IMR-90 (cell line): Measurements from ENCODE around the gene SLCO3A1. TPM values are rescaled to one million over a fixed set of nuclear protein-coding genes. Genes with fewer than 3 reads are reported as not detected.

Experiments
- ATAC-seq: fragments of 200-7000 bp; cut with Tn5 transposase; 2 replicates; pipeline ENCODE4 v1.9.1; 2020; ENCODE audit warnings: low read depth, mild to moderate bottlenecking, moderate library complexity
- BruUV-seq: library from RNA; stranded (reverse); fragments of 400-500 nt; replicated peaks from 2 replicates; lab custom pipeline; 2021; lab: Mats Ljungman, UMichigan
- CTCF ChIA-PET: fragments of 300-600 bp; formaldehyde crosslinking; extraction: SDS; loops from one replicate; lab custom pipeline; 2021; ENCODE audit warnings: antibody characterized with exemption; lab: Yijun Ruan, JAX
- POLR2A ChIA-PET: fragments of 300-600 bp; sonication (Branson Sonifier 250); formaldehyde crosslinking; loops from one replicate; lab custom pipeline; 2022; ENCODE audit warnings: antibody characterized with exemption; ENCODE audit not compliant: unreplicated experiment; lab: Charles Lee
- DNase-seq: peaks from one replicate; pipeline ENCODE4 v3.0.0; 2013
- H2AFZ ChIP-seq: replicated peaks from 2 replicates; pipeline ENCODE3; 2013; ENCODE audit warnings: low read length, mild to moderate bottlenecking; ENCODE audit not compliant: poor library complexity
- H2AK5ac ChIP-seq: 2 replicates; pipeline ENCODE4 v1.6.1; 2013; ENCODE audit warnings: low read depth, low read length, inconsistent platforms
- H2AK9ac ChIP-seq: replicated peaks from 2 replicates; pipeline ENCODE3; 2013; ENCODE audit warnings: mild to moderate bottlenecking, low read depth, low read length, moderate library complexity; ENCODE audit not compliant: poor library complexity
- H2BK120ac ChIP-seq: 2 replicates; pipeline ENCODE4 v1.6.1; 2013; ENCODE audit warnings: low read depth, low read length, inconsistent platforms
- H2BK15ac ChIP-seq: 3 replicates; pipeline ENCODE4 v1.6.1; 2013; ENCODE audit warnings: low read depth, low read length, inconsistent platforms
- H2BK20ac ChIP-seq: 2 replicates; pipeline ENCODE4 v1.6.1; 2013; ENCODE audit warnings: low read depth, mild to moderate bottlenecking, inconsistent platforms, low read length, moderate library complexity
- H2BK5ac ChIP-seq: 2 replicates; pipeline ENCODE4 v1.6.1; 2013; ENCODE audit warnings: mild to moderate bottlenecking, low read depth, low read length, inconsistent platforms; ENCODE audit not compliant: poor library complexity, severe bottlenecking
- H3K14ac ChIP-seq: replicated peaks from 2 replicates; pipeline ENCODE4 v1.6.1; 2013; ENCODE audit warnings: low read depth, low read length, inconsistent platforms
- H3K18ac ChIP-seq: 2 replicates; pipeline ENCODE4 v1.6.1; 2013; ENCODE audit warnings: low read depth, low read length, control low read depth
- H3K23ac ChIP-seq: 2 replicates; pipeline ENCODE4 v1.6.1; 2013; ENCODE audit warnings: low read depth, low read length, inconsistent platforms
- H3K27ac ChIP-seq: 2 replicates; pipeline ENCODE4 v1.5.1; 2013; ENCODE audit warnings: mild to moderate bottlenecking, control low read depth, low read length; ENCODE audit not compliant: insufficient read depth
- H3K27me3 ChIP-seq: 2 replicates; pipeline ENCODE4 v1.6.1; 2013; ENCODE audit warnings: low read length; ENCODE audit not compliant: control insufficient read depth, insufficient read depth
- H3K36me3 ChIP-seq: 2 replicates; pipeline ENCODE4 v1.6.1; 2013; ENCODE audit warnings: low read length, mixed read lengths; ENCODE audit not compliant: control insufficient read depth, insufficient read depth
- H3K4ac ChIP-seq: 2 replicates; pipeline ENCODE4 v1.6.1; 2013; ENCODE audit warnings: low read depth, low read length, inconsistent platforms
- H3K4me1 ChIP-seq: 2 replicates; pipeline ENCODE4 v1.6.1; 2013; ENCODE audit warnings: low read length, mixed read lengths; ENCODE audit not compliant: control insufficient read depth, insufficient read depth
- H3K4me2 ChIP-seq: 2 replicates; pipeline ENCODE4 v1.6.1; 2013; ENCODE audit warnings: low read depth, mild to moderate bottlenecking, control low read depth, low read length, moderate library complexity
- H3K4me3 ChIP-seq: 2 replicates; pipeline ENCODE4 v1.5.1; 2013; ENCODE audit warnings: low read depth, mild to moderate bottlenecking, control low read depth, low read length, moderate library complexity; ENCODE audit not compliant: insufficient read depth
- H3K56ac ChIP-seq: 2 replicates; pipeline ENCODE4 v1.6.1; 2013; ENCODE audit warnings: low read length, inconsistent platforms; ENCODE audit not compliant: insufficient read depth; ENCODE audit errors: extremely low read depth
- H3K79me1 ChIP-seq, 2 experiments: 2 replicates each; pipeline ENCODE4 v1.6.1; 2013; ENCODE audit warnings: low read length in 2 of 2, inconsistent platforms in 1 of 2, low read depth in 1 of 2
- H3K9ac ChIP-seq: 2 replicates; pipeline ENCODE4 v1.6.1; 2013; ENCODE audit warnings: low read depth, low read length, control low read depth
- H3K9me1 ChIP-seq: 2 replicates; pipeline ENCODE4 v1.6.1; 2013; ENCODE audit warnings: low read length, inconsistent platforms; ENCODE audit not compliant: insufficient read depth
- H3K9me3 ChIP-seq: 2 replicates; pipeline ENCODE4 v1.6.1; 2013; ENCODE audit warnings: low read length; ENCODE audit not compliant: control insufficient read depth, insufficient read depth
- H4K20me1 ChIP-seq: 2 replicates; pipeline ENCODE4 v1.6.1; 2013; ENCODE audit warnings: low read length, inconsistent platforms; ENCODE audit not compliant: insufficient read depth
- H4K5ac ChIP-seq: 2 replicates; pipeline ENCODE4 v1.6.1; 2013; ENCODE audit warnings: mild to moderate bottlenecking, low read depth, low read length, control low read depth
- H4K8ac ChIP-seq, 2 experiments: 2 replicates each; pipeline ENCODE4 v1.6.1; 2013; ENCODE audit warnings: low read depth in 2 of 2, low read length in 2 of 2, control low read depth in 1 of 2, inconsistent platforms in 1 of 2
- H4K91ac ChIP-seq: 2 replicates; pipeline ENCODE4 v1.6.1; 2013; ENCODE audit warnings: low read depth, low read length, inconsistent platforms; ENCODE audit not compliant: insufficient read depth
- BHLHE40 ChIP-seq: fragments of 150-350 bp; IDR thresholded peaks from 2 replicates; pipeline ENCODE4 v1.6.1; 2016; ENCODE audit warnings: mild to moderate bottlenecking, low read depth, low read length
- CEBPB ChIP-seq: IDR thresholded peaks from 2 replicates; pipeline ENCODE4 v1.6.1; 2012; ENCODE audit warnings: low read depth, low read length, improper control_type of control experiment
- CTCF ChIP-seq: conservative IDR thresholded peaks from 2 replicates; pipeline ENCODE4 v1.5.1; 2012; ENCODE audit warnings: mild to moderate bottlenecking, low read depth, low read length, improper control_type of control experiment
- FOS ChIP-seq: fragments of 150-350 bp; IDR thresholded peaks from 2 replicates; pipeline ENCODE4 v1.6.1; 2016; ENCODE audit warnings: low read depth, low read length
- MAFK ChIP-seq: IDR thresholded peaks from 2 replicates; pipeline ENCODE4 v1.6.1; 2012; ENCODE audit warnings: low read depth, low read length, improper control_type of control experiment
- MXI1 ChIP-seq: IDR thresholded peaks from 2 replicates; pipeline ENCODE4 v1.6.1; 2012; ENCODE audit warnings: low read depth, mild to moderate bottlenecking, low read length, moderate library complexity, borderline replicate concordance
- RFX5 ChIP-seq: IDR thresholded peaks from 2 replicates; pipeline ENCODE4 v1.8.0; 2012; ENCODE audit warnings: low read depth, mild to moderate bottlenecking, low read length, moderate library complexity
- WGBS, 2 experiments: methylation state at CpG; one replicate each; pipeline versions ENCODE4 v1.1.5 to v1.1.7; 2013; ENCODE audit warnings: missing lambda C conversion rate in 2 of 2; ENCODE audit not compliant: insufficient read length in 1 of 2; ENCODE audit errors: extremely low coverage in 2 of 2; 5-methylcytosine and 5-hydroxymethylcytosine counted together
- dilution Hi-C: fragments of 300-500 bp; cut with HindIII; formaldehyde crosslinking; loops from one replicate; pipeline ENCODE4 v1.14.3; 2018; ENCODE audit warnings: low sequenced_read_pairs; ENCODE audit not compliant: unreplicated experiment
- in situ Hi-C: fragments of 300-500 bp; cut with MboI; formaldehyde crosslinking; loops from 3 replicates; pipeline ENCODE4 v1.14.3; 2019; ENCODE audit warnings: low sequenced_read_pairs, inconsistent platforms, mixed read lengths
- intact Hi-C: fragments of 100-400 bp; cut with micrococcal nuclease; formaldehyde crosslinking; loops from 2 replicates; pipeline ENCODE4 v1.10.0; 2022
- polyA plus RNA-seq, 3 experiments: library from polyadenylated mRNA; depleted of rRNA; stranded (reverse); fragments of >200 nt; gene quantifications; 2 replicates each; pipeline ENCODE4 v1.2.3, GENCODE V29; 2012; ENCODE audit warnings: low replicate concordance in 1 of 3
- total RNA-seq: library from RNA; depleted of rRNA; stranded (reverse); fragments of >200 nt; gene quantifications from 2 replicates; pipeline ENCODE4 v1.2.3, GENCODE V29; 2012

SLCO3A1 gene
- total and polyA plus RNA-seq, 2 of the 4 experiments (the other 2 are of a cell fraction) = 4.7 to 8.1 TPM

GRCh38 chr15:91973481-91973880, 120.0 kb downstream of the SLCO3A1 start:
- Histone ChIP-seq H3K9me1 (no peaks in the 10 kb centered on the region; the same call in 1 of the 2 replicates), H3K18ac (no peak overlapping the region), H3K36me3 (no peaks in the 10 kb centered on the region), H3K4me3 (no peak overlapping the region), H2BK5ac (no peak overlapping the region), H3K27ac (no peak overlapping the region), H3K4ac (no peak overlapping the region), H2AK9ac (no peak overlapping the region), H3K9me3 (no peaks in the 10 kb centered on the region), H3K79me1 (no peaks in the 10 kb centered on the region), H3K4me1 (peaks cover 2% of the 10 kb centered on the region; the same call in 1 of the 2 replicates), H3K27me3 (no peaks in the 10 kb centered on the region), H4K8ac (no peak overlapping the region), H3K9ac (no peak overlapping the region), H2AFZ (no peak overlapping the region), H3K23ac (no peak overlapping the region), H2BK15ac (no peak overlapping the region), H4K91ac (no peak overlapping the region), H3K4me2 (no peak overlapping the region), H2AK5ac (no peak overlapping the region), H4K20me1 (no peaks in the 10 kb centered on the region), H3K14ac (no peak overlapping the region), H2BK120ac (no peak overlapping the region), H2BK20ac (no peak overlapping the region), H4K5ac (no peak overlapping the region), H3K56ac (no peak overlapping the region)
- in situ Hi-C loops (no loop called here), dilution Hi-C loops (no loop called here), intact Hi-C loops (loop anchor here (5.0 kb wide), 2 partner anchors 106 to 121 kb away; partner anchors contain the start of gene SLCO3A1)
- no CpG with 5 or more reads among the region's 9 CpGs for WGBS, 2 experiments
- no TSS peak for BruUV-seq
- no peak for ATAC-seq
- ChIA-PET POLR2A (no interaction called here), CTCF (no interaction called here)
- no peak for TF ChIP-seq RFX5
- no peak for TF ChIP-seq MXI1
- TF ChIP-seq FOS = no peak
- TF ChIP-seq MAFK = no peak
- TF ChIP-seq BHLHE40 = no peak
- no peak for TF ChIP-seq CEBPB
- 0 out of 2 replicates have a peak, but pooled peaks have one; percentile 3 for TF ChIP-seq CTCF
- DNase-seq = no peak
